Liver (tissue), 9 donors: Measurements from ENCODE around the gene PLA2G2F. TPM values are rescaled to one million over a fixed set of nuclear protein-coding genes. Genes with fewer than 3 reads are reported as not detected.
A peak's percentile ranks its signal among the peaks of the same experiment; 100 is the strongest.

ENCODE experiments used
- DNase-seq: peaks from one replicate; pipeline ENCODE4 v3.0.0-alpha.2; 2017; ENCODE audit warnings: low spot score
- H3K27ac ChIP-seq, 2 donors: one replicate each; pipeline ENCODE4 v1.7.0; 2013; ENCODE audit warnings: inconsistent platforms in 2 of 2, low read length in 2 of 2, control low read depth in 1 of 2, low read depth in 1 of 2, mild to moderate bottlenecking in 1 of 2
- H3K27me3 ChIP-seq, 4 donors: one replicate each; pipeline versions ENCODE4 v1.6.1 to v1.7.0; 2013; ENCODE audit warnings: low read length in 3 of 4, inconsistent platforms in 1 of 4, mild to moderate bottlenecking in 1 of 4, moderate library complexity in 1 of 4; ENCODE audit not compliant: control insufficient read depth in 4 of 4, insufficient read depth in 4 of 4
- H3K36me3 ChIP-seq, 4 donors: one replicate each; pipeline versions ENCODE4 v1.6.1 to v1.7.0; 2013; ENCODE audit warnings: low read length in 3 of 4, mild to moderate bottlenecking in 3 of 4, low read depth in 1 of 4, moderate library complexity in 1 of 4; ENCODE audit not compliant: control insufficient read depth in 4 of 4, insufficient read depth in 3 of 4
- H3K4me1 ChIP-seq, 4 donors: one replicate each; pipeline versions ENCODE4 v1.6.1 to v1.7.0; 2013; ENCODE audit warnings: low read length in 3 of 4, mild to moderate bottlenecking in 3 of 4, moderate library complexity in 1 of 4; ENCODE audit not compliant: control insufficient read depth in 4 of 4, insufficient read depth in 4 of 4
- H3K4me3 ChIP-seq, 3 donors: one replicate each; pipeline versions ENCODE4 v1.6.1 to v1.7.0; 2013; ENCODE audit warnings: low read length in 3 of 3, control low read depth in 1 of 3, low read depth in 1 of 3, mild to moderate bottlenecking in 1 of 3
- H3K9ac ChIP-seq, 2 donors: one replicate each; pipeline ENCODE4 v1.7.0; 2013; ENCODE audit warnings: low read length in 2 of 2, mild to moderate bottlenecking in 2 of 2, moderate library complexity in 2 of 2, control low read depth in 1 of 2, low read depth in 1 of 2
- H3K9me3 ChIP-seq, 4 donors: one replicate each; pipeline versions ENCODE4 v1.6.1 to v1.7.0; 2013; ENCODE audit warnings: low read length in 3 of 4; ENCODE audit not compliant: control insufficient read depth in 4 of 4
- EGR1 ChIP-seq, 2 donors: IDR thresholded peaks; 2 replicates each; pipeline ENCODE4 v1.6.1; 2016 to 2018; ENCODE audit warnings: antibody characterized with exemption in 2 of 2, low read depth in 2 of 2
- FOXA1 ChIP-seq: IDR thresholded peaks from 2 replicates; pipeline ENCODE4 v1.6.1; 2016; ENCODE audit warnings: antibody characterized with exemption
- FOXA2 ChIP-seq: IDR thresholded peaks from 2 replicates; pipeline ENCODE4 v1.6.1; 2016; ENCODE audit warnings: antibody characterized with exemption
- GABPA ChIP-seq, 2 donors: IDR thresholded peaks in 1 of 2; conservative IDR thresholded peaks in 1 of 2; 2 replicates each; pipeline ENCODE4 v1.6.1; 2016; ENCODE audit warnings: antibody characterized with exemption in 2 of 2, mild to moderate bottlenecking in 1 of 2, moderate library complexity in 1 of 2
- HNF4A ChIP-seq, 2 donors: conservative IDR thresholded peaks; 2 replicates each; pipeline ENCODE4 v1.6.1; 2016; ENCODE audit warnings: antibody characterized with exemption in 2 of 2, mild to moderate bottlenecking in 2 of 2
- HNF4G ChIP-seq: IDR thresholded peaks from 2 replicates; pipeline ENCODE4 v1.6.1; 2016; ENCODE audit warnings: antibody characterized with exemption
- JUND ChIP-seq, 2 donors: IDR thresholded peaks; 2 replicates each; pipeline ENCODE4 v1.6.1; 2016; ENCODE audit warnings: antibody characterized with exemption in 2 of 2
- NR2F2 ChIP-seq: IDR thresholded peaks from 2 replicates; pipeline ENCODE4 v1.6.1; 2016; ENCODE audit warnings: antibody characterized with exemption
- RAD21 ChIP-seq, 2 donors: IDR thresholded peaks; 2 replicates each; pipeline ENCODE4 v1.6.1; 2016; ENCODE audit warnings: antibody characterized with exemption in 2 of 2, mild to moderate bottlenecking in 2 of 2
- RXRA ChIP-seq, 2 donors: IDR thresholded peaks; 2 replicates each; pipeline ENCODE4 v1.6.1; 2017 to 2018; ENCODE audit warnings: antibody characterized with exemption in 2 of 2, mild to moderate bottlenecking in 1 of 2
- SP1 ChIP-seq: IDR thresholded peaks from 2 replicates; pipeline ENCODE4 v1.6.1; 2018; ENCODE audit warnings: antibody characterized with exemption, mild to moderate bottlenecking
- TAF1 ChIP-seq: conservative IDR thresholded peaks from 2 replicates; pipeline ENCODE4 v1.6.1; 2016; ENCODE audit warnings: antibody characterized with exemption, mild to moderate bottlenecking
- YY1 ChIP-seq: IDR thresholded peaks from 2 replicates; pipeline ENCODE4 v1.6.1; 2016; ENCODE audit warnings: antibody characterized with exemption, mild to moderate bottlenecking
- WGBS: extraction: QIAGEN DNeasy Blood & Tissue Kit; methylation state at CpG from one replicate; pipeline ENCODE4 v1.1.7; 2013; 5-methylcytosine and 5-hydroxymethylcytosine counted together
- polyA plus RNA-seq, 2 donors: library from polyadenylated mRNA; stranded (reverse) in 1 of 2; unstranded in 1 of 2; fragments of 200-250 nt in 1 of 2; fragments of >200 nt in 1 of 2; fragmentation: Nextera tagmentation in 1 of 2; extraction: Ambion mirVana in 1 of 2; gene quantifications; one replicate each; pipeline versions ENCODE4 v1.2.1 to v1.2.3, GENCODE V29; 2013 to 2015
- total RNA-seq, 2 donors: library from RNA; depleted of rRNA; stranded (reverse); fragments of >200 nt; gene quantifications; one replicate each; pipeline ENCODE4 v1.2.3, GENCODE V29; 2014
- TF ChIP-seq, protein P1 (sequence below): IDR thresholded peaks from 2 replicates; pipeline ENCODE4 v1.6.1; 2016; ENCODE audit warnings: antibody characterized with exemption
- TF ChIP-seq, protein P2 (sequence below): fragments of 150-350 bp; IDR thresholded peaks from 2 replicates; pipeline ENCODE4 v1.5.1; 2017; ENCODE audit warnings: improper control_type of control experiment, low read depth, low read length; ENCODE audit not compliant: missing input control
- TF ChIP-seq, protein P3 (sequence below): IDR thresholded peaks from 2 replicates; pipeline ENCODE4 v1.6.1; 2016; ENCODE audit warnings: antibody characterized with exemption, mild to moderate bottlenecking
- TF ChIP-seq, protein P4 (sequence below): IDR thresholded peaks from 2 replicates; pipeline ENCODE4 v1.6.1; 2016; ENCODE audit warnings: antibody characterized with exemption
- TF ChIP-seq, protein P5 (sequence below): IDR thresholded peaks from 2 replicates; pipeline ENCODE4 v1.6.1; 2016; ENCODE audit warnings: antibody characterized with exemption
- donor health status: healthy.
- donor health status: healthy.
- donor health status: healthy.
- donor health status: healthy.
- donor health status: healthy.

PLA2G2F gene
- total and polyA plus RNA-seq, 4 donors, result under 0.01 TPM; not detected in 3

DNA sequence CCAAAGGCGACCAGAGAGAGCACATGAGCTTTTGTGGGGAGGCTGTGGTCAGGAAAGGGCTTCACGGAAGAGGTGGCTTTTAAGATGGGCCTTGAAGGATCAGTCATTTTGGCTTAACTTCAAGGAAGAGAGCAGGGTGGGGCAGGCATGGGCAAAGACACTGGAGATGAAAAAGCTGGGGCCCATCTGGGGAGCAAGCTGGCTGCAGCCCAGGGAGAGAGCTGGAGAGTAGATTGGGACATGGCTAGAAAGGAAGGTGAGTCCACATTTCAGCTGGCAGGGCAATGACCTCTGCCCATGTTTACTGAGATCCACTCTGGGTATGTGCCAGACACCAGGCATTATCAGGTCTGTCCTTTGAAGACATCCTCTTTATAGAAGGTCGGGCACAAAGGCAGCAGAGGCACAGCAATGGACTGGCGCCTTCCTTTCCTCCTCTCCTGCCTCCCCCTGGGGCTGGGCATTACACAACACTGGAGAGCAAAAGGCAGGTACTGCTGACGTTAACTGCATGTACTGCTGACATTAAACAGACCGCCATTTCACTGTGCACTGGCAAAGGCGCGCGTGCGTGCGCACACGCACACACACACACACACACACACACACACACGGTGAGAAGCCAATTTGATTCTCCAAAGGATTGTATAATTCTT lies 44.6 kb downstream of the PLA2G2F start:
- no peak for DNase-seq
- Histone ChIP-seq H3K4me1 (peaks cover 4 to 42% (median 34%) of the 10 kb centered on the region in 4 donors), H3K4me3 (no peak overlapping the region), H3K9me3 (no peaks in the 10 kb centered on the region), H3K9ac (no peak overlapping the region), H3K36me3 (no peaks in the 10 kb centered on the region), H3K27ac (peak overlapping the region; percentile 38 to 63), H3K27me3 (no peaks in the 10 kb centered on the region)
- 45% methylated on average over 13 of the region's 13 CpGs for WGBS
- TF ChIP-seq FOXA2 (peak; percentile 92), SP1 (peak; percentile 87), JUND (IDR thresholded peaks at IDR 0.05) (peak; percentile 74 to 79), YY1 (peak; percentile 95), TAF1 (no peak), RXRA (IDR thresholded peaks at IDR 0.05) (peak; percentile 97 to 98), GABPA (IDR thresholded peaks at IDR 0.05 in 1 of 2, conservative IDR thresholded peaks at IDR 0.05 in 1 of 2) (peak in 1 of 2 donors; percentile 38), FOXA1 (peak; percentile 94), RAD21 (IDR thresholded peaks at IDR 0.05) (peak in 1 of 2 donors; percentile 32), NR2F2 (no peak), HNF4G (peak; percentile 33), HNF4A (conservative IDR thresholded peaks at IDR 0.05) (peak; percentile 82 to 84), EGR1 (IDR thresholded peaks at IDR 0.05; ENCODE audit: low read depth in 2 of 2) (peak in 1 of 2 donors; percentile 29)
- TF ChIP-seq, protein P1, sequence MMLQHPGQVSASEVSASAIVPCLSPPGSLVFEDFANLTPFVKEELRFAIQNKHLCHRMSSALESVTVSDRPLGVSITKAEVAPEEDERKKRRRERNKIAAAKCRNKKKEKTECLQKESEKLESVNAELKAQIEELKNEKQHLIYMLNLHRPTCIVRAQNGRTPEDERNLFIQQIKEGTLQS, result peak; percentile 11
- TF ChIP-seq, protein P2, sequence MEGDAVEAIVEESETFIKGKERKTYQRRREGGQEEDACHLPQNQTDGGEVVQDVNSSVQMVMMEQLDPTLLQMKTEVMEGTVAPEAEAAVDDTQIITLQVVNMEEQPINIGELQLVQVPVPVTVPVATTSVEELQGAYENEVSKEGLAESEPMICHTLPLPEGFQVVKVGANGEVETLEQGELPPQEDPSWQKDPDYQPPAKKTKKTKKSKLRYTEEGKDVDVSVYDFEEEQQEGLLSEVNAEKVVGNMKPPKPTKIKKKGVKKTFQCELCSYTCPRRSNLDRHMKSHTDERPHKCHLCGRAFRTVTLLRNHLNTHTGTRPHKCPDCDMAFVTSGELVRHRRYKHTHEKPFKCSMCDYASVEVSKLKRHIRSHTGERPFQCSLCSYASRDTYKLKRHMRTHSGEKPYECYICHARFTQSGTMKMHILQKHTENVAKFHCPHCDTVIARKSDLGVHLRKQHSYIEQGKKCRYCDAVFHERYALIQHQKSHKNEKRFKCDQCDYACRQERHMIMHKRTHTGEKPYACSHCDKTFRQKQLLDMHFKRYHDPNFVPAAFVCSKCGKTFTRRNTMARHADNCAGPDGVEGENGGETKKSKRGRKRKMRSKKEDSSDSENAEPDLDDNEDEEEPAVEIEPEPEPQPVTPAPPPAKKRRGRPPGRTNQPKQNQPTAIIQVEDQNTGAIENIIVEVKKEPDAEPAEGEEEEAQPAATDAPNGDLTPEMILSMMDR, result no peak
- TF ChIP-seq, protein P3, sequence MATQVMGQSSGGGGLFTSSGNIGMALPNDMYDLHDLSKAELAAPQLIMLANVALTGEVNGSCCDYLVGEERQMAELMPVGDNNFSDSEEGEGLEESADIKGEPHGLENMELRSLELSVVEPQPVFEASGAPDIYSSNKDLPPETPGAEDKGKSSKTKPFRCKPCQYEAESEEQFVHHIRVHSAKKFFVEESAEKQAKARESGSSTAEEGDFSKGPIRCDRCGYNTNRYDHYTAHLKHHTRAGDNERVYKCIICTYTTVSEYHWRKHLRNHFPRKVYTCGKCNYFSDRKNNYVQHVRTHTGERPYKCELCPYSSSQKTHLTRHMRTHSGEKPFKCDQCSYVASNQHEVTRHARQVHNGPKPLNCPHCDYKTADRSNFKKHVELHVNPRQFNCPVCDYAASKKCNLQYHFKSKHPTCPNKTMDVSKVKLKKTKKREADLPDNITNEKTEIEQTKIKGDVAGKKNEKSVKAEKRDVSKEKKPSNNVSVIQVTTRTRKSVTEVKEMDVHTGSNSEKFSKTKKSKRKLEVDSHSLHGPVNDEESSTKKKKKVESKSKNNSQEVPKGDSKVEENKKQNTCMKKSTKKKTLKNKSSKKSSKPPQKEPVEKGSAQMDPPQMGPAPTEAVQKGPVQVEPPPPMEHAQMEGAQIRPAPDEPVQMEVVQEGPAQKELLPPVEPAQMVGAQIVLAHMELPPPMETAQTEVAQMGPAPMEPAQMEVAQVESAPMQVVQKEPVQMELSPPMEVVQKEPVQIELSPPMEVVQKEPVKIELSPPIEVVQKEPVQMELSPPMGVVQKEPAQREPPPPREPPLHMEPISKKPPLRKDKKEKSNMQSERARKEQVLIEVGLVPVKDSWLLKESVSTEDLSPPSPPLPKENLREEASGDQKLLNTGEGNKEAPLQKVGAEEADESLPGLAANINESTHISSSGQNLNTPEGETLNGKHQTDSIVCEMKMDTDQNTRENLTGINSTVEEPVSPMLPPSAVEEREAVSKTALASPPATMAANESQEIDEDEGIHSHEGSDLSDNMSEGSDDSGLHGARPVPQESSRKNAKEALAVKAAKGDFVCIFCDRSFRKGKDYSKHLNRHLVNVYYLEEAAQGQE, result no peak
- TF ChIP-seq, protein P4, sequence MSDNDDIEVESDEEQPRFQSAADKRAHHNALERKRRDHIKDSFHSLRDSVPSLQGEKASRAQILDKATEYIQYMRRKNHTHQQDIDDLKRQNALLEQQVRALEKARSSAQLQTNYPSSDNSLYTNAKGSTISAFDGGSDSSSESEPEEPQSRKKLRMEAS, result peak; percentile 70
- TF ChIP-seq, protein P5, sequence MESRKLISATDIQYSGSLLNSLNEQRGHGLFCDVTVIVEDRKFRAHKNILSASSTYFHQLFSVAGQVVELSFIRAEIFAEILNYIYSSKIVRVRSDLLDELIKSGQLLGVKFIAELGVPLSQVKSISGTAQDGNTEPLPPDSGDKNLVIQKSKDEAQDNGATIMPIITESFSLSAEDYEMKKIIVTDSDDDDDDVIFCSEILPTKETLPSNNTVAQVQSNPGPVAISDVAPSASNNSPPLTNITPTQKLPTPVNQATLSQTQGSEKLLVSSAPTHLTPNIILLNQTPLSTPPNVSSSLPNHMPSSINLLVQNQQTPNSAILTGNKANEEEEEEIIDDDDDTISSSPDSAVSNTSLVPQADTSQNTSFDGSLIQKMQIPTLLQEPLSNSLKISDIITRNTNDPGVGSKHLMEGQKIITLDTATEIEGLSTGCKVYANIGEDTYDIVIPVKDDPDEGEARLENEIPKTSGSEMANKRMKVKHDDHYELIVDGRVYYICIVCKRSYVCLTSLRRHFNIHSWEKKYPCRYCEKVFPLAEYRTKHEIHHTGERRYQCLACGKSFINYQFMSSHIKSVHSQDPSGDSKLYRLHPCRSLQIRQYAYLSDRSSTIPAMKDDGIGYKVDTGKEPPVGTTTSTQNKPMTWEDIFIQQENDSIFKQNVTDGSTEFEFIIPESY, result peak; percentile 39
